Heart right ventricle (tissue), 16 donors: Measurements from ENCODE around the gene STARD4. TPM values are rescaled to one million over a fixed set of nuclear protein-coding genes. Genes with fewer than 3 reads are reported as not detected.

ENCODE experiments used
- ATAC-seq, 8 donors: fragments of 200-7000 bp; cut with Tn5 transposase; one replicate each; pipeline ENCODE4 v1.9.1; 2020; ENCODE audit warnings: mild to moderate bottlenecking in 8 of 8, moderate library complexity in 8 of 8, moderate number of reproducible peaks in 1 of 8
- DNase-seq, 2 donors: peaks; one replicate each; pipeline ENCODE4 v3.0.0-alpha.2; 2020
- H3K27ac ChIP-seq, 10 donors: fragments of 200-600 bp; sonication (generic) in 2 of 10; one replicate each; pipeline versions ENCODE4 v1.5.0 to v1.8.0; 2020 to 2022; ENCODE audit warnings: mild to moderate bottlenecking in 3 of 10
- H3K27me3 ChIP-seq, 7 donors: fragments of 200-600 bp; one replicate each; pipeline ENCODE4 v1.8.0; 2021 to 2022; ENCODE audit warnings: mild to moderate bottlenecking in 2 of 7
- H3K36me3 ChIP-seq, 9 donors: fragments of 200-600 bp; sonication (generic) in 1 of 9; one replicate each; pipeline versions ENCODE4 v1.5.0 to v1.8.0; 2020 to 2022; ENCODE audit warnings: mild to moderate bottlenecking in 2 of 9
- H3K4me1 ChIP-seq, 9 donors: fragments of 200-600 bp; sonication (generic) in 1 of 9; one replicate each; pipeline versions ENCODE4 v1.5.0 to v1.8.0; 2020 to 2022; ENCODE audit warnings: mild to moderate bottlenecking in 4 of 9
- H3K4me3 ChIP-seq, 10 donors: fragments of 200-600 bp; sonication (generic) in 2 of 10; one replicate each; pipeline versions ENCODE4 v1.5.0 to v1.8.0; 2020 to 2022; ENCODE audit warnings: mild to moderate bottlenecking in 7 of 10, moderate library complexity in 2 of 10
- H3K9me3 ChIP-seq, 11 donors: fragments of 200-600 bp in 10 of 11; sonication (generic) in 2 of 11; one replicate each; pipeline versions ENCODE4 v1.5.0 to v1.8.0; 2013 to 2022; ENCODE audit warnings: mild to moderate bottlenecking in 2 of 11, control low read depth in 1 of 11, moderate library complexity in 1 of 11
- CTCF ChIP-seq, 9 donors: fragments of 200-600 bp; sonication (generic) in 2 of 9; IDR thresholded peaks; one replicate each; pipeline versions ENCODE4 v1.5.0 to v1.8.0; 2021 to 2022; ENCODE audit warnings: antibody characterized with exemption in 9 of 9, mild to moderate bottlenecking in 5 of 9, moderate library complexity in 1 of 9
- WGBS, 2 donors: extraction: QIAGEN DNeasy Blood & Tissue Kit; methylation state at CpG; one replicate each; pipeline ENCODE4 v1.1.7; 2013; ENCODE audit warnings: inconsistent platforms in 1 of 2; 5-methylcytosine and 5-hydroxymethylcytosine counted together
- intact Hi-C, 10 donors: fragments of 100-400 bp; cut with DNase I; formaldehyde crosslinking; loops; one replicate each; pipeline versions ENCODE4 v1.11.1 to v1.14.2; 2022
- polyA plus RNA-seq, 2 donors: library from polyadenylated mRNA; stranded (reverse); fragments of 200-250 nt; gene quantifications; one replicate each; pipeline ENCODE4 v1.2.3, GENCODE V29; 2013
- total RNA-seq, 10 donors: library from RNA; stranded (reverse); fragmentation: NEBNext Ultra II Directional in 3 of 10; extraction: Animal tissue kit (Norgen Biotek cat#: 25700) in 3 of 10; gene quantifications; one replicate each; pipeline versions ENCODE4 v1.2.1 to v1.2.4, GENCODE V29; 2021 to 2023
- donor health status: Arrhythmogenic right ventricular cardiomyopathy.
- donor health status: ischemic (EF 13 %, LVEDD 7.1; RV severe dilation, severe dysfunction).
- donor health status: healthy with polysubstance abuse.
- donor health status: DM: no; HTN: yes; CAD: no.
- donor health status: DM: no; HTN: no; CAD: no.
- donor health status: ischemic (EF 25% LVEDD 6.9; RV normal size, moderate dysfunction).
- donor health status: ischemic (EF 25% LVEDD 5.7; RV mildly dilated, moderate dysfunction).
- donor health status: healthy.
- donor health status: DM: yes; HTN: yes; CAD: no.
- donor health status: Ischemic cardiomyopathy.
- donor health status: ischemic (EF 35%, LVEDD 5.7; RV mildly dilated, moderate dysfunction).
- donor health status: nonischemic (EF 11% LVEDD 7.7; RV severe dilation, severe dysfunction).
- donor health status: DM: yes; HTN: yes; CAD: no.
- donor health status: PGD.
- donor health status: ischemic (EF 29% LVEDD 5.4; RV normal size, mild dysfunction).
- donor health status: nonischemic (EF 23%, LVEDD 6.1; RV moderate dilation, normal function).

The STARD4 gene
- total and polyA plus RNA-seq, 12 donors = 2.9 to 14.0 (median 6.1) TPM

- Histone ChIP-seq H3K27me3 (no peaks in the 10 kb centered on the region), H3K36me3 (no peaks in the 10 kb centered on the region), H3K4me1 (no peaks in the 10 kb centered on the region), H3K9me3 (peaks cover 0 to 9% (median 0%) of the 10 kb centered on the region in 11 donors), H3K4me3 (no peak overlapping the region), H3K27ac (no peak overlapping the region)
- intact Hi-C loops = no loop called here
- DNase-seq = no peak
- no peak for TF ChIP-seq CTCF (IDR thresholded peaks at IDR 0.05)
- no peak for ATAC-seq
These were observed 49.0 kb downstream of the STARD4 start for GRCh38 chr5:111463311-111463710.

- WGBS, 2 donors = 80 to 88% methylated on average over 2 of the region's 2 CpGs
These were observed 50.4 kb downstream of the STARD4 start for GRCh38 chr5:111461934-111462333.

DNA sequence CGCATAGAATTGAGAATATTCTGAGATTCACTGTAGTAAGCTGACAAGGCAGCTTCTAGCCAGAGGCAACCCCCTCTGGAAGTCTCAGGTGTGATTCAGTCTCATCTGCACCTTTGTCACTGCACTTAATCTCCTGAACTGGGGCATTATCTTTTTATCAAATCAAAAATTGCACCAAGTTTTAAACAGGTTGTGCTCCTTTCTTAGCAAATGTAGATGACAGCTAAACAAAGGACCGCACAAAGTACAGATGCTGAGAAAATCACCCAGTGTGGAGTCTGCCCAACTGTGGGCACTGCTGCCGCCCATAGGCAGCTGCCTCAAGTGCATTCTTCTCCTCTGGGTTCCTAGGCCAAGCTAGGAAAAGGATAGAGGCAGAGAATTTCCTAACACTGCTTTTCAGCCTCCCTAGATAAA is 51.1 kb downstream of the STARD4 start:
- DNase-seq = no peak
- Histone ChIP-seq H3K36me3 (no peaks in the 10 kb centered on the region), H3K4me1 (no peaks in the 10 kb centered on the region), H3K27ac (no peak overlapping the region), H3K27me3 (no peaks in the 10 kb centered on the region), H3K4me3 (no peak overlapping the region), H3K9me3 (peaks cover 0 to 4% (median 0%) of the 10 kb centered on the region in 11 donors)
- peak in 3 of 9 donors; percentile 10 to 25 (median 15) for TF ChIP-seq CTCF (IDR thresholded peaks at IDR 0.05)
- no peak for ATAC-seq
- intact Hi-C loops = no loop called here
- WGBS, 2 donors = 45 to 65% methylated on average over 3 of the region's 3 CpGs

More at GRCh38 chr5:111461934-111462333, 50.4 kb downstream of the STARD4 start:
- ATAC-seq = no peak
- H3K4me3 ChIP-seq = no peak overlapping the region
- H3K4me1 ChIP-seq = no peaks in the 10 kb centered on the region
- H3K27ac ChIP-seq = no peak overlapping the region
- no peak for TF ChIP-seq CTCF (IDR thresholded peaks at IDR 0.05)
- DNase-seq = no peak
- peaks cover 0 to 8% (median 0%) of the 10 kb centered on the region in 11 donors for H3K9me3 ChIP-seq
- no peaks in the 10 kb centered on the region for H3K27me3 ChIP-seq
- intact Hi-C loops = no loop called here
- H3K36me3 ChIP-seq = no peaks in the 10 kb centered on the region

- intact Hi-C loops = no loop called here
- Histone ChIP-seq H3K27me3 (no peaks in the 10 kb centered on the region), H3K4me1 (peaks cover 0 to 4% (median 0%) of the 10 kb centered on the region in 9 donors), H3K4me3 (no peak overlapping the region), H3K27ac (no peak overlapping the region), H3K36me3 (no peaks in the 10 kb centered on the region), H3K9me3 (no peaks in the 10 kb centered on the region)
- ATAC-seq (no peak), DNase-seq (no peak)
- WGBS, 2 donors = 68 to 69% methylated on average over 2 of the region's 2 CpGs
- no peak for TF ChIP-seq CTCF (IDR thresholded peaks at IDR 0.05)
These were observed 57.6 kb downstream of the STARD4 start for GRCh38 chr5:111454776-111455175.
